Measurements from ENCODE around the gene CHI3L2. TPM values are rescaled to one million over a fixed set of nuclear protein-coding genes. Genes with fewer than 3 reads are reported as not detected.
A peak's percentile ranks its signal among the peaks of the same experiment; 100 is the strongest.

Gene CHI3L2
- total RNA-seq, 3 donors from 2014 or later (not counting 1 experiment from before 2014, with no cell fraction given), result 13.5 to 21.1 (median 17.0) TPM

GRCh38 chr1:111204201-111204982 lies 23.1 kb upstream of the CHI3L2 start:
- H3K4me3 Mint-ChIP-seq, result peak overlapping the region; percentile 75
- intact Hi-C loops (cut with micrococcal nuclease), result loop anchor here (1.0 to 10.0 kb wide), 4 partner anchors 11 to 550 kb away; partner anchors contain the start of genes CEPT1, DDX20 and DRAM2
- H3K9me3 Mint-ChIP-seq, result no peaks in the 10 kb centered on the region
- no peaks in the 10 kb centered on the region for H3K27me3 Mint-ChIP-seq (ENCODE audit: low read depth in 2 of 2)
- peaks cover 52% of the 10 kb centered on the region for H3K4me1 ChIP-seq (ENCODE audit: control insufficient read depth, insufficient read depth, low read length)
- peak overlapping the region; percentile 91 to 95 for H3K27ac Mint-ChIP-seq
- H3K4me3 ChIP-seq (ENCODE audit: low read length), result peak overlapping the region; percentile 52
- DNase-seq (peak; percentile 68 to 88), ATAC-seq (peak; percentile 63 to 84 (median 73))
- peaks cover 62 to 66% of the 10 kb centered on the region in 2 donors for H3K4me1 Mint-ChIP-seq
- WGBS (ENCODE audit: insufficient coverage), result 2% methylated on average over 61 of the region's 61 CpGs
- H3K36me3 Mint-ChIP-seq, result no peaks in the 10 kb centered on the region
- H3K27ac ChIP-seq (ENCODE audit: low read length), result peak overlapping the region; percentile 87
- no peaks in the 10 kb centered on the region for H3K9me3 ChIP-seq (ENCODE audit: control insufficient read depth, insufficient read depth, low read length)
- H3K27me3 ChIP-seq (ENCODE audit: control insufficient read depth, insufficient read depth, low read length), result no peaks in the 10 kb centered on the region
- no peaks in the 10 kb centered on the region for H3K36me3 ChIP-seq (ENCODE audit: control insufficient read depth, insufficient read depth, low read length)
- TF ChIP-seq, protein P1, sequence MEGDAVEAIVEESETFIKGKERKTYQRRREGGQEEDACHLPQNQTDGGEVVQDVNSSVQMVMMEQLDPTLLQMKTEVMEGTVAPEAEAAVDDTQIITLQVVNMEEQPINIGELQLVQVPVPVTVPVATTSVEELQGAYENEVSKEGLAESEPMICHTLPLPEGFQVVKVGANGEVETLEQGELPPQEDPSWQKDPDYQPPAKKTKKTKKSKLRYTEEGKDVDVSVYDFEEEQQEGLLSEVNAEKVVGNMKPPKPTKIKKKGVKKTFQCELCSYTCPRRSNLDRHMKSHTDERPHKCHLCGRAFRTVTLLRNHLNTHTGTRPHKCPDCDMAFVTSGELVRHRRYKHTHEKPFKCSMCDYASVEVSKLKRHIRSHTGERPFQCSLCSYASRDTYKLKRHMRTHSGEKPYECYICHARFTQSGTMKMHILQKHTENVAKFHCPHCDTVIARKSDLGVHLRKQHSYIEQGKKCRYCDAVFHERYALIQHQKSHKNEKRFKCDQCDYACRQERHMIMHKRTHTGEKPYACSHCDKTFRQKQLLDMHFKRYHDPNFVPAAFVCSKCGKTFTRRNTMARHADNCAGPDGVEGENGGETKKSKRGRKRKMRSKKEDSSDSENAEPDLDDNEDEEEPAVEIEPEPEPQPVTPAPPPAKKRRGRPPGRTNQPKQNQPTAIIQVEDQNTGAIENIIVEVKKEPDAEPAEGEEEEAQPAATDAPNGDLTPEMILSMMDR (IDR thresholded peaks at IDR 0.05), result no peak

DNA sequence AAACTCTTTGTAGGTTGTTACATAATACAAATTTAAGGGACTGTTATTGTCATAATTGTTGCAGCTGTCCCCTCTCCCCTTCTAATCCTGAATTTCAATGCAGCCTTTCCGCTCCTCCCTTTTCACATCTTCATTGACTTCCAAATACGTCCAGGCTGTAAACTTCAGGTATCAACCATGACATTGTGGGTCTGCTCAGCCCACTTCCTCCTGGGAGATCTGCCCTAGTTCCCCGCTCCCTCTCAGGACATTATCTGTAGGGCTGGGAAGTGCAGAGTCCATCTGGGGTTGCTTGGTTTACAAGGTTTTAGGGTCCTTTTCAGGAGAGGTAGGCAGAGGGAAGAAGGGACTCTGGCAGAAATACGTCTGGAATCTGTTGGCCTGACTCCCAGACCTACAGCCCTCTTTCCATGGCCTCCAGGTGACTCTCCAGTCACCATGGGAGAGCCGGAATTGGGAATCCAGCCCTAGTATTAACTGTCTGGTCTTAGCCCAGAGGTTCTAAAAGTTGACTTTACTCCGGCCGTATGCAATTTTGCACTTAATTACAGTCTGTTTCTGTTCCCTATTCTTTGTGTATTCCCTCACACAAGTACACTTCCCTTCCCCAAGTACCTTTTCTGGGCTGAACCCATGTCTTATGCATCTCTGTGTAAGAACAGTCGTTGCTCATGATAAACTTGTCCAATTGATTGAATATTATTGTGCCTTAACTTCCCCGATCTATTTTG lies 22.4 kb upstream of the CHI3L2 start:
- ATAC-seq, result no peak
- peaks cover 45% of the 10 kb centered on the region for H3K4me1 ChIP-seq (ENCODE audit: control insufficient read depth, insufficient read depth, low read length)
- Mint-ChIP-seq H3K27me3 (ENCODE audit: low read depth in 2 of 2) (no peaks in the 10 kb centered on the region), H3K4me3 (peak overlapping the region; percentile 75), H3K4me1 (peaks cover 56 to 61% of the 10 kb centered on the region in 2 donors), H3K27ac (peak overlapping the region; percentile 78 to 95), H3K36me3 (no peaks in the 10 kb centered on the region), H3K9me3 (no peaks in the 10 kb centered on the region)
- no peaks in the 10 kb centered on the region for H3K36me3 ChIP-seq (ENCODE audit: control insufficient read depth, insufficient read depth, low read length)
- no peaks in the 10 kb centered on the region for H3K9me3 ChIP-seq (ENCODE audit: control insufficient read depth, insufficient read depth, low read length)
- TF ChIP-seq, protein P1 (IDR thresholded peaks at IDR 0.05), result no peak
- peak overlapping the region; percentile 87 for H3K27ac ChIP-seq (ENCODE audit: low read length)
- WGBS (ENCODE audit: insufficient coverage), result 75% methylated on average over 7 of the region's 9 CpGs
- H3K27me3 ChIP-seq (ENCODE audit: control insufficient read depth, insufficient read depth, low read length), result no peaks in the 10 kb centered on the region
- peak overlapping the region; percentile 52 for H3K4me3 ChIP-seq (ENCODE audit: low read length)
- peak in 1 of 2 donors; percentile 34 for DNase-seq
- intact Hi-C loops (cut with micrococcal nuclease), result loop anchor here (1.0 to 10.0 kb wide), 4 partner anchors 10 to 550 kb away; partner anchors contain the start of genes CEPT1, DDX20 and DRAM2

DNA sequence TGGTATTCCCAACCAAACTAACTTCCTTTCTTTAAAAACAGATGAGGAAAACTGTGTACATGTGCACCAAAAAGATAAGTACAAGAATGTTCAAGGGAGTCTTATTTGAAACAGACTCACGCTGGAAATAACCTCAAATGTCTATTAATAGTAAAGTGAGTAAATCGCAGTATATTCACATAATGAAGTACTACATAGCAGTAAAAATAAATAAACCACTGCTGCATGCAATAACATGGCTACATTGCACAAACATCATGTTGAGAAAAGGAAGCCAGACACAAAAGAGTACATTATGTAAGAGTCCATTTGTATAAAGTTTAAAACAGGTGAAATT lies 21.8 kb upstream of the CHI3L2 start:
- TF ChIP-seq, protein P1 (IDR thresholded peaks at IDR 0.05), result no peak
- no peak for ATAC-seq
- WGBS (ENCODE audit: insufficient coverage), result no CpG with 5 or more reads among the region's 2 CpGs
- intact Hi-C loops (cut with micrococcal nuclease), result loop anchor here (10.0 kb wide), 1 partner anchor 549 kb away; the partner anchor contains the start of gene DDX20
- no peaks in the 10 kb centered on the region for H3K27me3 Mint-ChIP-seq (ENCODE audit: low read depth in 2 of 2)
- no peaks in the 10 kb centered on the region for H3K9me3 ChIP-seq (ENCODE audit: control insufficient read depth, insufficient read depth, low read length)
- H3K27me3 ChIP-seq (ENCODE audit: control insufficient read depth, insufficient read depth, low read length), result no peaks in the 10 kb centered on the region
- H3K9me3 Mint-ChIP-seq, result no peaks in the 10 kb centered on the region
- no peak overlapping the region for H3K4me3 ChIP-seq (ENCODE audit: low read length)
- peak overlapping the region; percentile 78 to 95 for H3K27ac Mint-ChIP-seq
- H3K4me1 ChIP-seq (ENCODE audit: control insufficient read depth, insufficient read depth, low read length), result peaks cover 40% of the 10 kb centered on the region
- H3K4me1 Mint-ChIP-seq, result peaks cover 50 to 55% of the 10 kb centered on the region in 2 donors
- H3K36me3 Mint-ChIP-seq, result no peaks in the 10 kb centered on the region
- H3K36me3 ChIP-seq (ENCODE audit: control insufficient read depth, insufficient read depth, low read length), result no peaks in the 10 kb centered on the region
- no peak for DNase-seq
- H3K4me3 Mint-ChIP-seq, result peak overlapping the region; percentile 72
- H3K27ac ChIP-seq (ENCODE audit: low read length), result peak overlapping the region; percentile 87

Data from natural killer cell (primary cell).